Measurements from ENCODE around the gene CNGA1. TPM values are rescaled to one million over a fixed set of nuclear protein-coding genes. Genes with fewer than 3 reads are reported as not detected.
"Not testable (repeated sequence)": the region's sequence is repeated elsewhere in the genome, so short reads cannot be mapped to it uniquely, and the experiment has no call there.

Gene CNGA1
- total and polyA plus RNA-seq, 2 donors (not counting 3 experiments of a cell fraction or from before 2014, with no cell fraction given), result not detected

GRCh38 chr4:47926667-47927258 is 89.7 kb downstream of the CNGA1 start:
- H3K27me3 ChIP-seq (ENCODE audit: control insufficient read depth in 2 of 2, insufficient read depth in 2 of 2, low read length in 2 of 2), result peaks cover 7 to 19% of the 10 kb centered on the region in 2 experiments
- H3K9ac ChIP-seq (replicated peaks; ENCODE audit: extremely low read depth, insufficient read depth, low read length), result no peak overlapping the region
- H3K79me2 ChIP-seq (ENCODE audit: control insufficient read depth, insufficient read depth, low read length), result no peaks in the 10 kb centered on the region
- no peak overlapping the region for H3K4me3 ChIP-seq (replicated peaks in 1 of 3; ENCODE audit: insufficient read depth in 1 of 3, low read depth in 1 of 3, low read length in 3 of 3)
- POLR2A ChIA-PET, result no interaction called here
- peak; percentile 78 for FAIRE-seq
- H4K20me1 ChIP-seq (replicated peaks; ENCODE audit: control insufficient read depth, extremely low read depth, insufficient read depth, low read length), result no peaks in the 10 kb centered on the region
- peaks cover 3% of the 10 kb centered on the region for H3K4me1 ChIP-seq (ENCODE audit: control insufficient read depth, extremely low read depth, insufficient read depth, low read length)
- TF ChIP-seq MAX (IDR thresholded peaks at IDR 0.05; ENCODE audit: insufficient read depth, insufficient read length), result no peak
- TF ChIP-seq CTCF (IDR thresholded peaks at IDR 0.05; ENCODE audit: extremely low read depth in 1 of 2, insufficient read depth in 1 of 2, low read depth in 1 of 2, low read length in 2 of 2), result peak; percentile 69
- H3K9me1 ChIP-seq (replicated peaks; ENCODE audit: control insufficient read depth, extremely low read depth, insufficient read depth, low read length), result no peaks in the 10 kb centered on the region
- CTCF ChIA-PET, result interaction anchor here (0.7 to 1.5 kb wide), 2 partner anchors 17 to 160 kb away, joined by 3 to 7 read pairs; no protein-coding TSS in a partner anchor
- H3K27ac ChIP-seq (ENCODE audit: insufficient read depth, low read depth, low read length), result no peak overlapping the region
- intact Hi-C loops (cut with micrococcal nuclease), result loop anchor here (1.0 to 10.0 kb wide), 2 partner anchors 161 to 218 kb away; no protein-coding TSS in a partner anchor
- no peaks in the 10 kb centered on the region for H3K36me3 ChIP-seq (ENCODE audit: control insufficient read depth in 2 of 2, extremely low read depth in 1 of 2, insufficient read depth in 2 of 2, low read length in 2 of 2)
- DNase-seq (ENCODE audit: low read depth, low spot score), result peak; percentile 49
- H3K4me2 ChIP-seq (ENCODE audit: insufficient read depth, low read length), result no peak overlapping the region
- peak overlapping the region; percentile 15 for H2AFZ ChIP-seq (ENCODE audit: low read depth, low read length)
- no peaks in the 10 kb centered on the region for H3K9me3 ChIP-seq (replicated peaks; ENCODE audit: control insufficient read depth, insufficient read depth, low read length)
- dilution Hi-C loops (cut with MboI; ENCODE audit: extremely low pct_ligation_motif_present, low sequenced_read_pairs), result no loop called here
- BruUV-seq (replicated peaks), result no TSS peak

DNA sequence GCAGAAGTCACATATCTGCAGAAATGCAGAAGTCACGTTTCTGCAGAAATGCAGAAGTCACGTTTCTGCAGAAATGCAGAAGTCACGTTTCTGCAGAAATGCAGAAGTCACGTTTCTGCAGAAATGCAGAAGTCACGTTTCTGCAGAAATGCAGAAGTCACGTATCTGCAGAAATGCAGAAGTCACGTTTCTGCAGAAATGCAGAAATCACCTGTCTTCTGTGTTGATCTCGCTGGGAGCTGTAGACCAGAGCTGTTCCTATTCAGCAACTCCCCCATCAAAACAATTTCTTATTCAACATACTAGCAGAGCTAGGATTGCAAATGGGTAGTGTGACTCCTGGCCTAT is 93.2 kb downstream of the CNGA1 start:
- intact Hi-C loops (cut with micrococcal nuclease), result loop anchor here (10.0 kb wide), 1 partner anchor 222 kb away; no protein-coding TSS in a partner anchor
- H3K9ac ChIP-seq (replicated peaks; ENCODE audit: extremely low read depth, insufficient read depth, low read length); H3K27ac ChIP-seq (ENCODE audit: insufficient read depth, low read depth, low read length); H3K9me1 ChIP-seq (replicated peaks; ENCODE audit: control insufficient read depth, extremely low read depth, insufficient read depth, low read length); H3K79me2 ChIP-seq (ENCODE audit: control insufficient read depth, insufficient read depth, low read length); H4K20me1 ChIP-seq (replicated peaks; ENCODE audit: control insufficient read depth, extremely low read depth, insufficient read depth, low read length); BruUV-seq (replicated peaks); POLR2A ChIA-PET; DNase-seq (ENCODE audit: low read depth, low spot score); FAIRE-seq; H3K4me3 ChIP-seq (replicated peaks in 1 of 3; ENCODE audit: insufficient read depth in 1 of 3, low read depth in 1 of 3, low read length in 3 of 3); H3K4me2 ChIP-seq (ENCODE audit: insufficient read depth, low read length); H2AFZ ChIP-seq (ENCODE audit: low read depth, low read length); H3K36me3 ChIP-seq (ENCODE audit: control insufficient read depth in 2 of 2, extremely low read depth in 1 of 2, insufficient read depth in 2 of 2, low read length in 2 of 2); H3K9me3 ChIP-seq (replicated peaks; ENCODE audit: control insufficient read depth, insufficient read depth, low read length); H3K4me1 ChIP-seq (ENCODE audit: control insufficient read depth, extremely low read depth, insufficient read depth, low read length); H3K27me3 ChIP-seq (ENCODE audit: control insufficient read depth in 2 of 2, insufficient read depth in 2 of 2, low read length in 2 of 2); dilution Hi-C loops (cut with MboI; ENCODE audit: extremely low pct_ligation_motif_present, low sequenced_read_pairs): not testable (repeated sequence)
- CTCF ChIA-PET, result interaction anchor here (1.8 kb wide), 1 partner anchor 11 kb away, joined by 4 read pairs; no protein-coding TSS in a partner anchor

GRCh38 chr4:47922436-47923260 is 93.8 kb downstream of the CNGA1 start:
- H2AFZ ChIP-seq (ENCODE audit: low read depth, low read length); BruUV-seq (replicated peaks); FAIRE-seq; POLR2A ChIA-PET; H3K4me2 ChIP-seq (ENCODE audit: insufficient read depth, low read length); dilution Hi-C loops (cut with MboI; ENCODE audit: extremely low pct_ligation_motif_present, low sequenced_read_pairs); H3K4me1 ChIP-seq (ENCODE audit: control insufficient read depth, extremely low read depth, insufficient read depth, low read length); H3K36me3 ChIP-seq (ENCODE audit: control insufficient read depth in 2 of 2, extremely low read depth in 1 of 2, insufficient read depth in 2 of 2, low read length in 2 of 2); DNase-seq (ENCODE audit: low read depth, low spot score); H3K9ac ChIP-seq (replicated peaks; ENCODE audit: extremely low read depth, insufficient read depth, low read length); H3K9me3 ChIP-seq (replicated peaks; ENCODE audit: control insufficient read depth, insufficient read depth, low read length); H3K4me3 ChIP-seq (replicated peaks in 1 of 3; ENCODE audit: insufficient read depth in 1 of 3, low read depth in 1 of 3, low read length in 3 of 3); H4K20me1 ChIP-seq (replicated peaks; ENCODE audit: control insufficient read depth, extremely low read depth, insufficient read depth, low read length); H3K27me3 ChIP-seq (ENCODE audit: control insufficient read depth in 2 of 2, insufficient read depth in 2 of 2, low read length in 2 of 2); H3K79me2 ChIP-seq (ENCODE audit: control insufficient read depth, insufficient read depth, low read length); H3K27ac ChIP-seq (ENCODE audit: insufficient read depth, low read depth, low read length); H3K9me1 ChIP-seq (replicated peaks; ENCODE audit: control insufficient read depth, extremely low read depth, insufficient read depth, low read length): not testable (repeated sequence)
- CTCF ChIA-PET, result interaction anchor here (1.8 kb wide), 1 partner anchor 11 kb away, joined by 4 read pairs; no protein-coding TSS in a partner anchor
- intact Hi-C loops (cut with micrococcal nuclease), result loop anchor here (10.0 kb wide), 1 partner anchor 222 kb away; no protein-coding TSS in a partner anchor
